NCI-H345 treated with DMSO at 0.1 percent for 48 hours (cell line): ENCODE results near the gene GUCY1A1.
A peak's percentile ranks its signal among the peaks of the same experiment; 100 is the strongest.
"Not testable (repeated sequence)": the region's sequence is repeated elsewhere in the genome, so short reads cannot be mapped to it uniquely, and the experiment has no call there.

Source experiments
- DNase-seq: peaks from one replicate; lab custom pipeline; 2025; ENCODE audit not compliant: unreplicated experiment; lab: John Stamatoyannopoulos, UW

Gene GUCY1A1, protein sequence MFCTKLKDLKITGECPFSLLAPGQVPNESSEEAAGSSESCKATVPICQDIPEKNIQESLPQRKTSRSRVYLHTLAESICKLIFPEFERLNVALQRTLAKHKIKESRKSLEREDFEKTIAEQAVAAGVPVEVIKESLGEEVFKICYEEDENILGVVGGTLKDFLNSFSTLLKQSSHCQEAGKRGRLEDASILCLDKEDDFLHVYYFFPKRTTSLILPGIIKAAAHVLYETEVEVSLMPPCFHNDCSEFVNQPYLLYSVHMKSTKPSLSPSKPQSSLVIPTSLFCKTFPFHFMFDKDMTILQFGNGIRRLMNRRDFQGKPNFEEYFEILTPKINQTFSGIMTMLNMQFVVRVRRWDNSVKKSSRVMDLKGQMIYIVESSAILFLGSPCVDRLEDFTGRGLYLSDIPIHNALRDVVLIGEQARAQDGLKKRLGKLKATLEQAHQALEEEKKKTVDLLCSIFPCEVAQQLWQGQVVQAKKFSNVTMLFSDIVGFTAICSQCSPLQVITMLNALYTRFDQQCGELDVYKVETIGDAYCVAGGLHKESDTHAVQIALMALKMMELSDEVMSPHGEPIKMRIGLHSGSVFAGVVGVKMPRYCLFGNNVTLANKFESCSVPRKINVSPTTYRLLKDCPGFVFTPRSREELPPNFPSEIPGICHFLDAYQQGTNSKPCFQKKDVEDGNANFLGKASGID

DNA sequence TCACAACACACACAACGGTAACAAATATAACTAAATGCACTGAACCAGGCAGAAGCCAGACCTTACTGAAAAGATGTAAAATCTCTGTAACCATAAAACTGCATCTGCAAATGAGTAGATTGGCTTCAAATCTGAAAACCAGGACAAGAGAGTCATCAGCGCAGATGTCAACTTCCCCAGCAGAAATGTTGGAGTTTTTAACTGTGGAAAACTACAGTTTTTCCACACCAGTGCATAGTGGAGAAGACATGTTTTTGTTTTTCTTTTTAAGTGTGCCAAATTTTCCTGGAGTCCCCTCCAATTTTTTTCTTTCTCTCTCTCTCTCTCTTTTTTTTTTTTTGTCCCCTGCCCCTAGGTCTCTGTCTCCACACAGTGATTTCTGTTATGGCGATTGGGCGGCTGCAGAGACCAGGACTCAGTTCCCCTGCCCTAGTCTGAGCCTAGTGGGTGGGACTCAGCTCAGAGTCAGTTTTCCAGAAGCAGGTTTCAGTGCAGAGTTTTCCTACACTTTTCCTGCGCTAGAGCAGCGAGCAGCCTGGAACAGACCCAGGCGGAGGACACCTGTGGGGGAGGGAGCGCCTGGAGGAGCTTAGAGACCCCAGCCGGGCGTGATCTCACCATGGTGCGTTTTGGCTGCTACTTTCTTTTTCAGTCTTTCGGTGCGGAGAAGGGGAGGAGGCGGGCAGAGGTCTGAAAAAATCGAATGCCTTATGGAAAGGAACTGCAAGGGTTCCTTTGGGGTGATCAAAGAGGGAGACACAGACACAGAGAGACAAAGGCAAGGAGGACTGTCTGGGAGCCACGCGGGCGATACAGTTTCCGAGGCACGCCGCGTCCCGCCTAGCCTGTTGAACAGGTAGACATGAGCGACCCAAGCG lies at the start of gene GUCY1A1:
Gene GUCY1A1 (plus strand): TSS at position 505 of the 878 bp plus-strand sequence. CDS start 30,020 bp downstream, outside the sequence.
- peak; percentile 15 for DNase-seq

DNA sequence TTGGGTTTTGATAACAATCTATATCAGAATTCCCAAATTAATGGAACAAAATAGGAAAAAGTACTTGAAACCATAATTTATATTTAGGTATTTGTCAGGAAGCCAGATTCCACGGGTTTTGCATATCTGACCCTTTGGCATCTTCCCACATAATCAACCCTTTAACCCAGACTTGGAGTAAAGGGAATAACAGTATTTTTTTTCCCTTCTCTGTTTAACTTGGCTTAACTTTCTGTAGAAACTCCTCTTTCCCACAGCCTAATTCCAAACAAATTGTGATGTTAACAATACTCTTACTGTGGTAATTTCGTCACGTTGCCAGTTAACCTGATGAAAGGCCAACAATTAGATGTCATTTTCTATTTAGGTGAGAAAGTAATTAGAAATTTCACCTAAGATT lies 49.4 kb upstream of the GUCY1A1 start:
- DNase-seq = no peak

DNA sequence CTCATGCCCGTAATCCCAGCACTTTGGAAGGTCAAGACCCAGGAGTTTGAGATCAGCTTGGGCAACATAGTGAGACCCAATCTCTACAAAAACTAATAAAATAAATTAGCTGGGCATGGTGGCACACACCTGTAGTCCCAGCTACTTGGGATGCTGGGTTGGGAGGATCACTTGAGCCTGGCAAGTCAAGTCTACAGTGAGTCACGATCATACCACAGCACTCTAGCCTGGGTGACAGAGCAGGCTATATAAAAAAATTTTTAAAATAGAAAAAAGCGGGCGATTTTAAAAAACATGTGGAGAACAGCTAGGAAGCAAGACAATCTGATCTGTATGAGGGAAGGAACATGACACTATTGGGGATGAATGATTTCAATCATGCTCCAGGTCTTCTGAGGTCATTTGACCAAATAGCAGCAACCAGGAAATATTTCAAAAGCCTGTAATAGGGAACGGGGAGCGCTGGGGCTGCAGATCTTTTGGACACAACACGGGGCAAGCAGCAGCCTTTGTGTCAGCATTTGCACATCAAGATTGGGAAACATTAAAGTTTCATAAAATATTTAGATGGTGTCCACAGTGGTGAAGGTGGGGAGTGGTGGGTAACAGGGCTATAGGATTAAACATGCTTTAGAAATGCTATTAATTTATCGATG lies 48.3 kb upstream of the GUCY1A1 start:
- DNase-seq = no peak

DNA sequence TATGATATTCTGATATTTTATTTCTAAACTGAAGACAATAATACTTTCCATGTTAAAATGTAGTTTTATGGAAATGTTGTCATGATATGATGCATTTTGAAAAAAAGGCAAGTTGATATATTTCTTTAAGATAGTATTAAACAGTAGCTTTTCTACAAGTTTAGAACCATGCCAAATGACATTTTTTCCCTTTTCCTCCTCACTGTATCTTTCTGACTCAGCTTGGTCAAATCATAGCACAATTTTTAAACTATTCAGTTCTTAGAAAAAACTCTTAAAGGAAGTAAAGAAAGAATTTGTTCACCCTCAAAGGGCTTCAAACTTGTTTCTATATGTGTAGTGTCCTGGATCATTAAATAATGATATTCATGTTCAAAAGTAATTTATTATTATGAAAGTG lies 46.0 kb upstream of the GUCY1A1 start:
- DNase-seq = no peak

DNA sequence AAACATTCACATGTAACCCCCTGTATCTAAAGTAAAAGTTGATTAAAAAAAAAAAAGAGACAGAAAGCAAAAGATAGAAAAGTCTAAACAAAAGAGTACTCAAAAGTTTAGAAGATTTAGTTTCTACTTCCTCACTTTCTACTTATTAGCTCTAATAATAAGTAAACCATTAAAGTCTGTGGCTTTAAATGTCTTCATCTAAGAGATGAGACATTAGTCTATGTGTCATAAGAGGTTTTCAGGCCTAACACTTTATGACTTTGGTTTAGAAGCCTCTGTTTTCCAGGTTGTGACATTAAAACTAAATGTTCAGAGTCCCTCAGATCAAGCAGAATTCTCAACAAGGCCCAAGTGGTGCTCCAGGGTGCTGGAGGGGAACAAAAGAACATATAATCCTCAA lies 42.2 kb upstream of the GUCY1A1 start:
- DNase-seq = no peak

DNA sequence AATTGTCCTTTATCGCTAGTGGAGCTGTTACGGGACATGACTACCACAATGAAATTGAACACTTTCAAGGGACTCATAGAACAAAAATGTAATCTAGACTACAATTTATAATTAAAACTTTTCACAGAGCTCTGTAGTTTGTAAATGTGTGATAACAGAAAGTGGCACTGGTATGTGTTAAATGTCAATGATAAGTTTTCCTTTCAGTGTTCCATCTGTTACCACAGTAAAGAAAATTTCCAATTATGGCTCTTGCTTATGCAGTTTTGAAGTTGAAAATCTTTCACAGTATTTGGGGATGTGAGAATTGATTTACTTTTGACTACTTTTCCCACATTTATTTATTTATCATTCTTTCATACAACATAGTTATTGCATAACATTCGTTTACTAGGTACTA lies 40.1 kb upstream of the GUCY1A1 start:
- DNase-seq = no peak

DNA sequence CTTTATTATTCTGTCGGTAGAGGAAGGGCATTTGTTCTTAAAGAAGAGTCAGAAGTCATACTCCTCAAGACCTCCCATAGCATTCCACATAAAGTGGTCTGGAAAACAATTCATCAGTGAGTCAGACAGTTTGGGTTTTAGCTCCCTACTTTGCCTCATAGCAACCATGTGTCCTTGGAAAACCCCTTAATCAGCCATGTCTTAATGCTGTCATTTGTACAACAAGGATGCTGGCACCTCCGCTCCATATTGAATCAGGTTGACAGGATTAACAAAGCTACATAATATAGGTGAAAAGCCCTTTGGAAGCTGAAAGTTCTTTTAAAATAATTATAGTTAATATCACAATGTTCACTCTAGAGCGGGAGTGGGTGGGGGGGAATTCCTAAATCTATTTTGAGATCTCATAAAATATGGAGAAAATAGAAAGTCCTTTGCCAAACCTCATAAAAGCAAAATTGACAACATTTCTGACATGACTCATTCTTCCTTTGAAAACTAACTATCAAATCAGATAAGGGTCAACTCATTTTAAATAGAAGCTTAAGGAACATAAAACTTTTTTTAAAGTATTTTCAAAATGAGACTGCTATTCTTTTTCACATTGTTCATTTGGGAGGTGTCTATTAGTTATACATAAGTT lies 37.3 kb upstream of the GUCY1A1 start:
- no peak for DNase-seq

DNA sequence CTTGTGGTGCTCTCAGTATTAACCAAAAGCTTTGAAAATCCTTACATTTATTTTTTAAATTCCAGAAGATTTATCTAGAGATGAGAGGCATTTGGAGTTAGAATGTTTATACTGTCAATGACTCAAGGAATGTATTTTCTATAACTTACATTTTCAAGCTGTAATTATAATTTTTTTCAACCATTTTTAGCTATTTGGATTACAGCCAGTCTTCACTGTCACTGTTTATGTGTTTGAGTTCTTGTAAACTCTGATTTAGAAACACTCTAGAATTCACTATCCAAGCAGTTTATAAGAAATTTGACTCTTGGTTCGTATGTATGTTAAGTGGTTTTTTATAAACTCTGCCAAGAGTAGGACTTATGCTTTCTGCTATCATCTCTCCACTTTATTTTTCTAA lies 36.7 kb upstream of the GUCY1A1 start:
- no peak for DNase-seq

DNA sequence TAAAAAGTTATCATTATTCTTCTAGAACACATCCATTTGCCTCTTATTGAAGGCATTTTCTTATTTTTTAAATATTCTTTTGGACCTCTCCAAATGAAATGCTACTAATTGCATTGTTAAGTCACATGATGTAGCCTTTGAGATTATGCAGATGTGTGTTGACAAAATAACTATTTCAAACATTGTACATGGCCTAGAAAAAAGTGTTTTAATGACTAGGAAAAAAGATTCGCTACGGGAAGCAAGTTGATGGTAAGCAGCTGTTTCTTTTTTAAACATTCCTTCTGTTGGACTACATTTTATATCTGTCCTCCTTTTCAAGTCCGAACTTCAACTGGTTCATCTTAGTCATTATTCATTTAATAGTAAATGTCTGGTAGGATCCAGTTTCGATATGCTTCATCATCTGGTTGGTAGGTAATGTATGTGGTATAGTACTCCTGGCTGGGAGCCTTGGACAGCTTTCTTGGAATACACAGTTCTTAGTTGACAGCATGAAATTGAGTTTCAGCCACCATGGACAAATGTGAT lies 34.3 kb upstream of the GUCY1A1 start:
- no peak for DNase-seq

DNA sequence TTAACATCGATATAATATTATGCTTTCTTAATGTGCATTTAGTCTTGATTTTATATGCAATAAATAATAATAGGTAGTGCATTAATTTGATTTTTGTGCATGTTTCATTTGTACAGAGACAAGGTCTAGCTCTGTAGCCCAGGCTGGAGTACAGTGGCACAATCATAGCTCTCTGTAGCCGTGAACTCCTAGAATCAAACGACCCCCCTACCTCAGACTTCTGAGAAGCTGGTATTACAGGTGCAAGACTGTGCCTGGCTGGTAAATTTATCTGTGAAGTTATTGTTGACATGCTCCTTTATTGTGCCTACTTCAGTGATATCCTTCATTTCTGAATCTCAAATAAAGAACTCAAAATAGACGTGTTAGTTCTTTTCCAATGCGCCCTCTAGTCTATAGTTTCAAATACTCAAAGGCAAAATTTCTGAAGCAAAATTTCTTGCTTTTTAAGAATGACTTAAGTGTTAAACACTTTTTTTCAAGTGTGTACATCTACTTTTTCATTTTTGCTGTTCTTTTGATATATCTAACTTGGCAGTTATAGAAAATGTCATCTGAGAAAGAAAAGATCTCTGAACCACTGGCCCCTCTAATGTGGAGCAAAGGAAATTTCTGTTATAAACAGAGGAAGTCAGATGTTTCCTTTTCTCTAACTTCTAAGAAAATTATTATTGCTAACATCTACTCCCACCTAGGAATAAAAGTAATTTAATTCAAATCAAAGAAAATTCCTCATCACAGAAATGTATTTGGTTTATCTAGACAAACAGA lies 28.3 kb upstream of the GUCY1A1 start:
- no peak for DNase-seq

DNA sequence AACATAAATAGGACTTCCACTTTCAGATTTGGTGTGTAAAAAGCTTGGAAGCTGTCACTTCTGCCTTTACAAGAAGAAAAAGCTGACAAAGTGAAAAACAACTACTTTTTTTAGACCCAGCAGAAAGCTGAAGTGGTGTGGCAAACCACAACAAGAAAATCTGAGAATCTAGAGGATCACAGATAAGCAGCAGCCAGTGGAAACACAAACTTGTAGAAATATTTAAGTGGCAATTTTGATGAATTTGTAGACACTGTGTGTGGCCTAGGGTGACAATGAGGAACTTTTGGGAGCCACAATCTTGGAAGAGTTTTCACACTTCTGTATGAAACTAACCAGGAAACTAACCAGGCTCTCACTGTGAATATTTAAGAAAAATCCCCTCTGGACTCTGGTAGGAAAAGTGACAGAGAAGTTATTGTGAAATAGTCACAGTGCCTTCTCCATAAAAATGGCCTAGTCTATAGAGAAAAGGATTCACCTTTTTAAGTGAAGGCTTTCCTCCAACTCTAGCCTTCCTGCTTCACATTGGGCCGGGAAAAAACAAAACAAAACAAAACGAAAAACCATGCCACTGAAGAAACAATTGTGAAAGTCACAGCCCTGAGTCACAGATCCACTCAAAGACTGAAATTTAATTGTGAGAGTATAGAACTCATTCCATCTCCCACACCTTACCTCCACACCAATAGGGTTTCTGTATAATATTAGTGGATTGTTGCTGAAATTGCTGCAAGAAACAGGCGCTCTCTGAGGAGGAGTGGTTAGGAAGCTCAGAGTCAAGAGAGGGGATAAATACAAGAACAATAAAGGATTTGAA lies 26.7 kb upstream of the GUCY1A1 start:
- no peak for DNase-seq

DNA sequence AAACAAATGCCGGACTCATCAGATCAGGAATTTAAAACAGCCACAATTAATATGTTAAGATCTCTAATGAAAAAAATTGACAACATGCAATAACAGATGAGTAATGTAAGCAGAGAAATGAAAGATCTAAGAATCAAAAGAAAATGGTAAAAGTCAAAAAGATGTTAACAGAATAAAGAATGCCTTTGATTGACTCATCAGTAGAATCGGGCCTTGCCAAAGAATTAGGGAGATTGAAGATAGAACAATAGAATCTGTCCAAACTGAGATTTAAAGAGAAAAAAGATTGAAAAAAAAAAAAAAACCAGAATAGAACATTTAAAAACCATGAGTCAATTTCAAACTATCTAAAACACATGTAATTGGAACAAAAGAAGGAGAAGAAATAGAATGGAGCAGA lies 25.9 kb upstream of the GUCY1A1 start:
- no peak for DNase-seq

DNA sequence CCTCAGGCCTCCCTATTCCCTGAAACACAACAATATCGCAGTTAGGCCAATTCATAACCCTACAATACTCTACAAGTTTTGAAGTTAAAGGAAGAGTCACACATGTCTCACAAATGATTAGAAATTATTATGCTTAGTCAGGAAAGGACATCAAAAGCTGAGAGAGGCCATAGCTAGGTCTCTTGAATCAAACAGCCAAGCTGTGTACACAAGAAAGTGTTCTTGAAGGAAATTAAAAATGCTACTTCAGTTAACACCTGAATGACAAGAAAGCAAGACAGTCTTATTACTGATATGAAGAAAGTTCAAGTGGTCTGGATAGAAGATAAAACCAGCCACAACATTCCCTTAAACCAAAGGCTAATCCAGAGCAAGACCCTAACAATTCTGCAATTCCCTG lies 23.6 kb upstream of the GUCY1A1 start:
- no peak for DNase-seq

DNA sequence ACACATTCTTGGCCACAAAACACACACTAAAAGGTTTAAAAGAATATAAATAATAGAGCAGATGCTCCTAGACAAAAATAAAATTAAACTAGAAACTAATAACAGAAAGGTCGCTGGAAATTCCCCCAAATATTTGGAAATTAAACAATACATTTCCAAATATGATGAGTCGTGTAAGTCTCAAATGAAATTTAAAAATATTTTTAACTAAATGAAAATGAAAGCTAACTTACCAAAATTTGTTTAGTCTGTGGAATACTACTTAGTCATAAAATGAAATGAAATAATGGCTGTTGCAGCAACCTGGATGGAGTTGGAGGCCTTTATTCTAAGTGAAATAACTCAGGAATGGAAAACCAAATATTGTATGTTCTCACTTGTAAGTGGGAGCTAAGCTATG lies 20.6 kb upstream of the GUCY1A1 start:
- DNase-seq = no peak

DNA sequence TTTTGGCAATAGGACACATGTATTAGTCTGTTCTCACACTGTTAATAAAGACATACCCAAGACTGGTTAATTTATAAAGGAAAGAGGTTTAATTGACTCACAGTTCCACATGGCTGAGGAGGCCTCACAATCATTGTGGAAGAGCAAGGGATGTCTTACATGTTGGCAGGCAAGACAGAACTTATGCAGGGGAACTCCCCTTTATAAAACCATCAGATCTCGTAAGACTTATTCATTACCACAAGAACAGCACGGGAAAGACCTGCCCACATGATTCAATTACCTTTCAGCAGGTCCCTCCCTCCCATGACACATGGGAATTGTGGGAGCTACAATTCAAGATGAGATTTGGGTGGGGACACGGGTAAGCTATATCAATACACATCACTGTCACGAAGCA lies 15.9 kb upstream of the GUCY1A1 start:
- not testable (repeated sequence) for DNase-seq

DNA sequence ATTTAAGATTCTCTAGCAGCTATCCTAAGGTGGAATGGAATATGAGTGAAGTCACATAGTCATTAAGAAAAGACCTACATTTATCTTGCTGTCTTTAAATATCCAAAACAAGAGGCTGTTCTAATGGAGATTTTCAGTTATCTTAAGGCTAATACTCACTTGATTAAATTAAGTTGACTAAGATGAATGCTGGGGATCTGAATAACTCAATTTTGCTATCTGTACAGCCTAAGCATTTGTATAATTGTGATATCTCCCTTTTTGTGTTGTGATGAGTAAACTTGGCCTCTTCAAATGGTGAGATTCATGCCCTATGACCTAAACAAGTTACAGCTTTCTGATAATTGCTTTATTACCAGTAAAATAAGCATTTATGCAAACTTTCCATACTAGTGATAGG lies 13.6 kb upstream of the GUCY1A1 start:
- no peak for DNase-seq

DNA sequence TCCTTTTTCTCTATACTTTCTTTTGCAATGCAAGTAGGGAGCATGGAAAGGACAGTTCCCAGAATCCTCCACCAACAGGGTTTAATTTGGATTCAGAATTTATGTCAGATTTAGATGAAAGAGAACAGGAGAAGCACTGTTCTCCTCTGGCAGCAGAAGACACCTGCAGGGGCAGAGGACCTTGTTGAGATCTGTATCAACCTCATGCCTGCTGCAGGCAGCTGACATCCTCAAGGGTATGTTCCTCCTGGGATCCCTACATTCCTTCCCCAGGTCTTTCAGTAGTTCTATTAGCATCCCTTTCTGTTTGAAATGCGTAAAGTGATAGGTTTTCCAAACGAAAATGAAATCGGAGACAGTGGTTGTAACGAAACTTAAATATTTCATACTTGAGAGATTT lies 10.6 kb upstream of the GUCY1A1 start:
- DNase-seq = no peak

DNA sequence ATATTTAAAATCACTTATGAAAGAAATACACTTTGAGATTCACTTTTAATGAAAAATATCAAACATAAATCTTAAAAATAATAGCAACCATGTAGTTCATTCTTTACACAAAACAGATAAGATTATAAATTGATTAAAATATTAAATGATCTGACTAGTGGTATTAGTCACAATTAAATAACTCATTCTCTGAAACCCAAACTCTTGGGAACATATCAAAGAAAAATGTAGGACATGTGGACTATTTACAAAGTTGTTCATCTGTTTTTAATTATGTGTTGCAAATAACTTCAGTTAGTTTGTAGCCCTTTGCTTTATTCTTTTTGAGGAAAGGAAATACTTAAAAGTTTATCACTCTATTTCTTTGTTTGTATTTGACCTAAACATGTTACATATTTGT lies 9.5 kb upstream of the GUCY1A1 start:
- no peak for DNase-seq
